Calu3 (cell line): ENCODE data around the gene KLF12. TPM values are rescaled to one million over a fixed set of nuclear protein-coding genes. Genes with fewer than 3 reads are reported as not detected.

Source experiments
- BruUV-seq: library from RNA; stranded (reverse); fragments of 400-500 nt; replicated peaks from 2 replicates; lab custom pipeline; 2021; lab: Mats Ljungman, UMichigan
- CTCF ChIA-PET: fragments of 300-600 bp; sonication (Branson Sonifier 250); formaldehyde crosslinking; loops from one replicate; lab custom pipeline; 2022; ENCODE audit warnings: antibody characterized with exemption; lab: Charles Lee
- DNase-seq: peaks from one replicate; pipeline ENCODE4 v3.0.0; 2022
- H3K27ac Mint-ChIP-seq: one replicate; pipeline ENCODE4 v1.8.0; 2022; ENCODE audit warnings: mixed read lengths; ENCODE audit not compliant: unreplicated experiment
- H3K27me3 Mint-ChIP-seq: one replicate; pipeline ENCODE4 v1.8.0; 2022; ENCODE audit warnings: mixed read lengths; ENCODE audit not compliant: unreplicated experiment
- H3K36me3 Mint-ChIP-seq: one replicate; pipeline ENCODE4 v1.8.0; 2022; ENCODE audit warnings: mild to moderate bottlenecking, moderate library complexity, mixed read lengths; ENCODE audit not compliant: insufficient read depth, unreplicated experiment
- H3K4me1 Mint-ChIP-seq: one replicate; pipeline ENCODE4 v1.8.0; 2022; ENCODE audit warnings: mild to moderate bottlenecking, low read depth, mixed read lengths; ENCODE audit not compliant: unreplicated experiment
- H3K4me3 Mint-ChIP-seq: one replicate; pipeline ENCODE4 v1.8.0; 2022; ENCODE audit warnings: mild to moderate bottlenecking, low read depth, moderate library complexity, mixed read lengths; ENCODE audit not compliant: unreplicated experiment
- H3K9me3 Mint-ChIP-seq: one replicate; pipeline ENCODE4 v1.8.0; 2022; ENCODE audit warnings: low read depth, mixed read lengths; ENCODE audit not compliant: unreplicated experiment
- CTCF ChIP-seq: fragments of 200-600 bp; IDR thresholded peaks from one replicate; pipeline ENCODE4 v1.8.0; 2022; ENCODE audit warnings: antibody characterized with exemption; ENCODE audit not compliant: unreplicated experiment
- intact Hi-C: fragments of 100-400 bp; cut with micrococcal nuclease; formaldehyde crosslinking; loops from one replicate; pipeline ENCODE4 v1.10.0; 2022; ENCODE audit not compliant: unreplicated experiment
- total RNA-seq: library from RNA; stranded (reverse); gene quantifications from 2 replicates; pipeline ENCODE4 v1.2.3, GENCODE V29; 2022

The KLF12 gene
- total RNA-seq, 1 experiment from 2014 or later, result 3.9 TPM

GRCh38 chr13:74132776-74133656 lies 1.2 kb downstream of the KLF12 start:
- DNase-seq, result no peak
- intact Hi-C loops, result loop anchor here (5.0 to 10.0 kb wide), 3 partner anchors 98 to 298 kb away; no protein-coding TSS in a partner anchor

GRCh38 chr13:74132152-74132775 lies 1.9 kb downstream of the KLF12 start:
- no TSS peak for BruUV-seq
- CTCF ChIA-PET, result no interaction called here
- Mint-ChIP-seq H3K9me3 (no peaks in the 10 kb centered on the region), H3K27ac (no peak overlapping the region), H3K27me3 (no peaks in the 10 kb centered on the region), H3K36me3 (peaks cover 7% of the 10 kb centered on the region), H3K4me3 (no peak overlapping the region), H3K4me1 (no peaks in the 10 kb centered on the region)
- no peak for TF ChIP-seq CTCF
- intact Hi-C loops, result loop anchor here (5.0 to 10.0 kb wide), 3 partner anchors 97 to 297 kb away; no protein-coding TSS in a partner anchor
- DNase-seq, result no peak

More at GRCh38 chr13:74132776-74133656, 1.2 kb downstream of the KLF12 start:
- peak overlapping the region; percentile 39 for H3K27ac Mint-ChIP-seq
- CTCF ChIA-PET, result no interaction called here
- no peaks in the 10 kb centered on the region for H3K9me3 Mint-ChIP-seq
- TF ChIP-seq CTCF, result no peak
- H3K4me1 Mint-ChIP-seq, result no peaks in the 10 kb centered on the region
- peaks cover 7% of the 10 kb centered on the region for H3K36me3 Mint-ChIP-seq
- BruUV-seq, result no TSS peak
- H3K4me3 Mint-ChIP-seq, result no peak overlapping the region
- H3K27me3 Mint-ChIP-seq, result no peaks in the 10 kb centered on the region

GRCh38 chr13:74131227-74131626 lies 3.0 kb downstream of the KLF12 start:
- Mint-ChIP-seq H3K27me3 (no peaks in the 10 kb centered on the region), H3K4me3 (no peak overlapping the region), H3K27ac (no peak overlapping the region), H3K4me1 (no peaks in the 10 kb centered on the region), H3K9me3 (no peaks in the 10 kb centered on the region), H3K36me3 (peaks cover 7% of the 10 kb centered on the region)
- no peak for DNase-seq
- no TSS peak for BruUV-seq
- CTCF ChIA-PET, result no interaction called here
- intact Hi-C loops, result loop anchor here (5.0 to 10.0 kb wide), 3 partner anchors 96 to 296 kb away; no protein-coding TSS in a partner anchor
- no peak for TF ChIP-seq CTCF

- intact Hi-C loops, result loop anchor here (5.0 to 10.0 kb wide), 3 partner anchors 95 to 295 kb away; no protein-coding TSS in a partner anchor
- no peak for DNase-seq
- Mint-ChIP-seq H3K27me3 (no peaks in the 10 kb centered on the region), H3K36me3 (peaks cover 7% of the 10 kb centered on the region), H3K4me1 (no peaks in the 10 kb centered on the region), H3K4me3 (no peak overlapping the region), H3K9me3 (no peaks in the 10 kb centered on the region), H3K27ac (no peak overlapping the region)
- no TSS peak for BruUV-seq
- no peak for TF ChIP-seq CTCF
- CTCF ChIA-PET, result no interaction called here
Measured at GRCh38 chr13:74129500-74130191, 4.6 kb downstream of the KLF12 start.
